Tibial nerve (tissue), 4 donors: Measurements from ENCODE around the gene FRMD4A.

ENCODE experiments used
- EP300 ChIP-seq, 2 donors: sonication (generic); formaldehyde crosslinking; IDR thresholded peaks; one replicate each; pipeline ENCODE4 v1.6.1; 2017; ENCODE audit warnings: antibody characterized with exemption in 2 of 2, mild to moderate bottlenecking in 1 of 2
- POLR2A ChIP-seq, 2 donors: fragments of 450-650 bp; IDR thresholded peaks; one replicate each; pipeline ENCODE4 v1.6.1; 2017; ENCODE audit warnings: antibody characterized with exemption in 2 of 2, mild to moderate bottlenecking in 2 of 2, moderate library complexity in 2 of 2
- TF ChIP-seq, protein P1 (sequence below), 5 experiments: fragments of 200-600 bp in 3 of 5; fragments of 450-650 bp in 2 of 5; sonication (generic) in 3 of 5; IDR thresholded peaks; one replicate each; pipeline ENCODE4 v1.5.1; 2016 to 2019; ENCODE audit warnings: antibody characterized with exemption in 5 of 5, mild to moderate bottlenecking in 3 of 5, moderate library complexity in 2 of 5

DNA sequence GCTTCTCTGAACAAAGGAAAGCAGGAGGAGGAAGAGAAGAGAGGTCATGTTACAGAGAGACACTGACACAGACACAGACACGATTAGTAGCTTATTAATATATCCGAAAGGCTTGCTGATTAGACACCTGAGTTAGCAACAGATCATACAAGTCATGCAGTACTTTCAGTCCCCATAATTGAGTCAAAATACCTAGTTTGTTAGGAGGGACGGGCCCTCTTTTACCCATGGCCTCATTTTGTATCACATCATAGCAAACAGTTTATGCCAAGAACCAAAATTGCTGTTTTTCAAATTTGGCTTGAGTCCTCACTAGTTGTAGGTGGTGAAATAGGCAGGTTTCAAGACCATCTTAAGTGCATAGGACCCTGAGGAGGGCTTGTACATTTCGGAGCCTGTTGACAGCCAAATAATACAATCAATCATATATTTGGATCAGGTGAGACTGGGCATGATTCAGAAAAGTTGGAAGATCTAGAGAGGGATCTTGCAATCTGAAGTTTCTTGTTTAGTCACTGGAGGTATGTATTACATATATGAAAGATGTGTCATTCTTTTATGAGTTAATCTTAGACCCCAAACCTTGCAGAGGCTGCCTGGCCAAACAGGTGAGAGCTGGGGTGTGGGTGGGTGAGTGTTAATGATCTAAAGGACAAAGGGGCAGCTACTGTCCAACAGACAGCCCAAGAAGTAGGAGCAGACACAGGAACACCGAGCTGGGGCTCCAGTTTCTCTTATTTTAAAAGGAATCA lies 678.6 kb downstream of the FRMD4A start:
- TF ChIP-seq POLR2A (IDR thresholded peaks at IDR 0.05), result no peak
- TF ChIP-seq, protein P1, sequence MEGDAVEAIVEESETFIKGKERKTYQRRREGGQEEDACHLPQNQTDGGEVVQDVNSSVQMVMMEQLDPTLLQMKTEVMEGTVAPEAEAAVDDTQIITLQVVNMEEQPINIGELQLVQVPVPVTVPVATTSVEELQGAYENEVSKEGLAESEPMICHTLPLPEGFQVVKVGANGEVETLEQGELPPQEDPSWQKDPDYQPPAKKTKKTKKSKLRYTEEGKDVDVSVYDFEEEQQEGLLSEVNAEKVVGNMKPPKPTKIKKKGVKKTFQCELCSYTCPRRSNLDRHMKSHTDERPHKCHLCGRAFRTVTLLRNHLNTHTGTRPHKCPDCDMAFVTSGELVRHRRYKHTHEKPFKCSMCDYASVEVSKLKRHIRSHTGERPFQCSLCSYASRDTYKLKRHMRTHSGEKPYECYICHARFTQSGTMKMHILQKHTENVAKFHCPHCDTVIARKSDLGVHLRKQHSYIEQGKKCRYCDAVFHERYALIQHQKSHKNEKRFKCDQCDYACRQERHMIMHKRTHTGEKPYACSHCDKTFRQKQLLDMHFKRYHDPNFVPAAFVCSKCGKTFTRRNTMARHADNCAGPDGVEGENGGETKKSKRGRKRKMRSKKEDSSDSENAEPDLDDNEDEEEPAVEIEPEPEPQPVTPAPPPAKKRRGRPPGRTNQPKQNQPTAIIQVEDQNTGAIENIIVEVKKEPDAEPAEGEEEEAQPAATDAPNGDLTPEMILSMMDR (IDR thresholded peaks at IDR 0.05), result no peak
- TF ChIP-seq EP300 (IDR thresholded peaks at IDR 0.05), result no peak
